Ecto neural progenitor cell (in vitro differentiated cells): ENCODE results near the gene MRPL48.

Experiments
- DNase-seq: peaks from one replicate; pipeline ENCODE4 v3.0.0-alpha.2; 2018; ENCODE audit warnings: low spot score

Gene MRPL48

GRCh38 chr11:73893041-73893440 lies 105.4 kb downstream of the MRPL48 start:
- no peak for DNase-seq

GRCh38 chr11:73894725-73895335 lies 107.2 kb downstream of the MRPL48 start:
- DNase-seq = no peak

GRCh38 chr11:73902303-73902702 lies 114.6 kb downstream of the MRPL48 start:
- no peak for DNase-seq

GRCh38 chr11:73907191-73907590 lies 119.5 kb downstream of the MRPL48 start:
- no peak for DNase-seq

GRCh38 chr11:73912026-73912425 lies 124.4 kb downstream of the MRPL48 start:
- DNase-seq = no peak

- DNase-seq = no peak
These were observed 125.8 kb downstream of the MRPL48 start for GRCh38 chr11:73913472-73913871.

- DNase-seq = no peak
These were observed 126.6 kb downstream of the MRPL48 start for GRCh38 chr11:73914284-73914683.
